Endothelial cell of umbilical vein (primary cell): ENCODE measurements around the gene DENND1A. TPM values are rescaled to one million over a fixed set of nuclear protein-coding genes. Genes with fewer than 3 reads are reported as not detected.

Source experiments
- BruUV-seq: library from RNA; stranded (reverse); fragments of 400-500 nt; replicated peaks from 2 replicates; lab custom pipeline; 2021; lab: Mats Ljungman, UMichigan
- CTCF ChIA-PET: fragments of 300-600, 350-600 bp; sonication (Branson Sonifier 250); formaldehyde crosslinking; loops from one replicate; lab custom pipeline; 2021; ENCODE audit warnings: antibody characterized with exemption, inconsistent platforms; lab: Charles Lee
- POLR2A ChIA-PET: fragments of 300-600, 350-600 bp; sonication (Branson Sonifier 250); formaldehyde crosslinking; loops from one replicate; lab custom pipeline; 2021; ENCODE audit warnings: antibody characterized with exemption, inconsistent platforms; lab: Charles Lee
- DNase-seq: peaks from one replicate; pipeline ENCODE4 v3.0.0-alpha.2; 2011; ENCODE audit warnings: low read depth, low spot score
- FAIRE-seq: peaks from 2 replicates; lab custom pipeline; 2011; peaks lifted over from hg19 to GRCh38; lab: Jason Lieb, UNC
- H2AFZ ChIP-seq: 2 replicates; pipeline ENCODE4 v1.6.0; 2012; ENCODE audit warnings: low read depth, low read length, control low read depth, inconsistent platforms
- H3K27ac ChIP-seq: 2 replicates; pipeline ENCODE4 v1.5.1; 2011; ENCODE audit warnings: low read depth, mild to moderate bottlenecking, control low read depth, low read length, moderate library complexity; ENCODE audit not compliant: insufficient read depth
- H3K27me3 ChIP-seq, 2 experiments: 2 replicates each; pipeline versions ENCODE4 v1.6.0 to v1.6.1; 2011; ENCODE audit warnings: low read length in 2 of 2, mixed read lengths in 1 of 2; ENCODE audit not compliant: control insufficient read depth in 2 of 2, insufficient read depth in 2 of 2
- H3K36me3 ChIP-seq, 2 experiments: 2 replicates in 1 of 2; 3 replicates in 1 of 2; pipeline ENCODE4 v1.5.1; 2011; ENCODE audit warnings: low read length in 2 of 2, mild to moderate bottlenecking in 1 of 2, moderate library complexity in 1 of 2; ENCODE audit not compliant: control insufficient read depth in 2 of 2, insufficient read depth in 2 of 2; ENCODE audit errors: extremely low read depth in 1 of 2
- H3K4me1 ChIP-seq: 3 replicates; pipeline ENCODE4 v1.5.1; 2011; ENCODE audit warnings: mild to moderate bottlenecking, low read length; ENCODE audit not compliant: control insufficient read depth, insufficient read depth; ENCODE audit errors: extremely low read depth
- H3K4me2 ChIP-seq: 2 replicates; pipeline ENCODE4 v1.6.1; 2011; ENCODE audit warnings: low read length, control low read depth, mixed read lengths; ENCODE audit not compliant: insufficient read depth
- H3K4me3 ChIP-seq, 3 experiments: fragments of 200-600 bp in 1 of 3; sonication (generic), shearing (Covaris generic) in 1 of 3; replicated peaks in 1 of 3; 2 replicates each; pipeline ENCODE4 v1.5.1; 2011 to 2016; ENCODE audit warnings: control low read depth in 3 of 3, low read length in 3 of 3, mild to moderate bottlenecking in 2 of 3, inconsistent platforms in 1 of 3, low read depth in 1 of 3, moderate library complexity in 1 of 3; ENCODE audit not compliant: insufficient read depth in 1 of 3
- H3K79me2 ChIP-seq: 2 replicates; pipeline ENCODE4 v1.6.0; 2012; ENCODE audit warnings: low read length, inconsistent platforms; ENCODE audit not compliant: control insufficient read depth, insufficient read depth
- H3K9ac ChIP-seq: replicated peaks from 2 replicates; pipeline ENCODE3; 2011; ENCODE audit warnings: low read length, control low read depth; ENCODE audit not compliant: insufficient read depth; ENCODE audit errors: extremely low read depth
- H3K9me1 ChIP-seq: replicated peaks from 3 replicates; pipeline ENCODE4 v1.6.0; 2011; ENCODE audit warnings: mild to moderate bottlenecking, low read length; ENCODE audit not compliant: control insufficient read depth, insufficient read depth; ENCODE audit errors: extremely low read depth
- H3K9me3 ChIP-seq: replicated peaks from 2 replicates; pipeline ENCODE4 v1.5.1; 2012; ENCODE audit warnings: low read length, inconsistent platforms; ENCODE audit not compliant: control insufficient read depth, insufficient read depth
- H4K20me1 ChIP-seq: replicated peaks from 2 replicates; pipeline ENCODE3; 2011; ENCODE audit warnings: mild to moderate bottlenecking, low read length; ENCODE audit not compliant: control insufficient read depth, insufficient read depth; ENCODE audit errors: extremely low read depth
- CTCF ChIP-seq, 2 donors: IDR thresholded peaks; 1 replicate in 1 of 2; 2 replicates in 1 of 2; pipeline ENCODE4 v1.5.1; 2011; ENCODE audit warnings: low read length in 2 of 2, mild to moderate bottlenecking in 2 of 2, moderate library complexity in 2 of 2, control low read depth in 1 of 2, inconsistent platforms in 1 of 2, low read depth in 1 of 2; ENCODE audit not compliant: insufficient read depth in 1 of 2; ENCODE audit errors: extremely low read depth in 1 of 2
- EZH2 ChIP-seq: IDR thresholded peaks from 2 replicates; pipeline ENCODE4 v1.6.1; 2012; ENCODE audit warnings: borderline replicate concordance, low read depth, mild to moderate bottlenecking, moderate library complexity, low read length, inconsistent platforms; ENCODE audit not compliant: severe bottlenecking
- FOS ChIP-seq: IDR thresholded peaks from 2 replicates; pipeline ENCODE4 v1.6.1; 2011; ENCODE audit warnings: mild to moderate bottlenecking, low read length, moderate library complexity, borderline replicate concordance; ENCODE audit not compliant: insufficient read depth
- GATA2 ChIP-seq: IDR thresholded peaks from 2 replicates; pipeline ENCODE4 v1.7.0; 2011; ENCODE audit warnings: low read depth, mild to moderate bottlenecking, moderate library complexity, mixed read lengths, low read length; ENCODE audit not compliant: insufficient read length, insufficient read depth
- MAX ChIP-seq: IDR thresholded peaks from 2 replicates; pipeline ENCODE4 v1.6.1; 2011; ENCODE audit not compliant: insufficient read depth, insufficient read length
- MYC ChIP-seq: IDR thresholded peaks from one replicate; pipeline ENCODE4 v1.6.1; 2011; ENCODE audit warnings: mild to moderate bottlenecking, low read depth, low read length
- POLR2A ChIP-seq: IDR thresholded peaks from 2 replicates; pipeline ENCODE4 v1.6.1; 2012; ENCODE audit warnings: low read depth, mild to moderate bottlenecking, control low read depth, low read length
- POLR2AphosphoS5 ChIP-seq: IDR thresholded peaks from 2 replicates; pipeline ENCODE4 v1.6.1; 2012; ENCODE audit warnings: low read depth, mild to moderate bottlenecking, control low read depth, low read length, moderate library complexity; ENCODE audit not compliant: insufficient read depth
- dilution Hi-C: fragments of 300-500 bp; cut with MboI; formaldehyde crosslinking; loops from one replicate; pipeline ENCODE4 v1.15.0; 2019; ENCODE audit warnings: low sequenced_read_pairs; ENCODE audit not compliant: extremely low pct_ligation_motif_present
- intact Hi-C: fragments of 100-400 bp; cut with micrococcal nuclease; formaldehyde crosslinking; loops from one replicate; pipeline ENCODE4 v1.10.0; 2022
- polyA plus RNA-seq, 4 experiments: library from polyadenylated mRNA; depleted of rRNA in 3 of 4; stranded (reverse) in 3 of 4; unstranded in 1 of 4; fragments of >200 nt; gene quantifications; 2 replicates each; pipeline versions ENCODE4 v1.2.1 to v1.2.3, GENCODE V29; 2011 to 2012; ENCODE audit warnings: missing spikeins in 1 of 4
- total RNA-seq: library from RNA; stranded (reverse); gene quantifications from 2 replicates; pipeline ENCODE4 v1.2.3, GENCODE V29; 2021

DENND1A gene
- total and polyA plus RNA-seq, 2 donors (not counting 3 experiments of a cell fraction or from before 2014, with no cell fraction given), result 18.5 to 24.5 TPM

GRCh38 chr9:123753669-123754258 lies 176.2 kb downstream of the DENND1A start:
- Histone ChIP-seq H3K4me3 (no peak overlapping the region), H3K9me3 (no peaks in the 10 kb centered on the region), H3K79me2 (no peaks in the 10 kb centered on the region), H3K4me1 (no peaks in the 10 kb centered on the region), H3K27me3 (no peaks in the 10 kb centered on the region), H3K4me2 (no peak overlapping the region), H3K36me3 (no peaks in the 10 kb centered on the region), H3K9me1 (no peaks in the 10 kb centered on the region), H2AFZ (no peak overlapping the region), H3K9ac (no peak overlapping the region), H4K20me1 (no peaks in the 10 kb centered on the region), H3K27ac (no peak overlapping the region)
- dilution Hi-C loops (no loop called here), intact Hi-C loops (no loop called here)
- no peak for TF ChIP-seq GATA2
- no peak for TF ChIP-seq CTCF (IDR thresholded peaks at IDR 0.05; ENCODE audit: extremely low read depth in 1 of 2, insufficient read depth in 1 of 2, low read depth in 1 of 2, low read length in 2 of 2)
- no peak for TF ChIP-seq MYC
- TF ChIP-seq EZH2, result no peak
- TF ChIP-seq MAX, result no peak
- no peak for TF ChIP-seq FOS
- no peak for TF ChIP-seq POLR2A
- TF ChIP-seq POLR2AphosphoS5, result no peak
- BruUV-seq, result no TSS peak
- POLR2A ChIA-PET, result no interaction called here
- CTCF ChIA-PET, result interaction anchor here (0.6 to 1.6 kb wide), 2 partner anchors 9 to 124 kb away, joined by 3 to 5 read pairs; no protein-coding TSS in a partner anchor
- no peak for FAIRE-seq
- DNase-seq, result no peak
